ENCODE results near the gene TOMM34. TPM values are rescaled to one million over a fixed set of nuclear protein-coding genes. Genes with fewer than 3 reads are reported as not detected.

Gene TOMM34
- total RNA-seq, 4 donors from 2014 or later: 11.4 to 19.5 (median 16.7) TPM

DNA sequence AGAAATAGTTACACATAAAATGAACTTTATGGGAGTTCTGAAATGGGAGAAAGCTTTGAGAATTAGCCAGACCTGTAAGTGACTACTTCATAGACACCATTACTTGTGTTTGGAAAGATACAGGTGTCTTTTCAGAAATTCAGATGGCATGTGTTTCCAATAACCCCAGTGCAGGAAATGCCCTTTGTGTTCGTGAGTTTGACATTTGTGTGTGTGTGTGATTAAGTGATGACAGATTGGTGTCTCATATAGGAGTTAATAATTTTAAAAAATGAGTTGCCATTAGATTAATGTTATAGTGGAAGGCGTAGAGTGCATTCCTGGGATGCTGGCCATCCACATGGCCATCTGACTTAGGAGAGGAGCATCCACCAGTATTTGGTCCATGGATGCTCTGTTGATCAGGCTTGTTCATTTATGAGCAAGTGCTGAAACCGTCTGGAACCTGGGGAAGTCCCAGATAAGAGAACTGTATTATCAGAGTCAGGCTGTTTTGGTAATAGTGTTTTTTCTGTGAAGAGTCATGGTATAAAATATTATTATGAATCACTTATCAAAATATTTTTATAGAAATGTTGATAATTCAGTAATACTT is 9.2 kb upstream of the TOMM34 start:
- Histone ChIP-seq H3K27ac (peak overlapping the region in 3 of 4 donors; percentile 33 to 91 (median 57)), H3K4me3 (peak overlapping the region in 1 of 4 donors; percentile 79), H3K36me3 (peaks cover 2 to 24% (median 9%) of the 10 kb centered on the region in 3 donors), H3K4me1 (peaks cover 9 to 55% (median 11%) of the 10 kb centered on the region in 3 donors), H3K9me3 (no peaks in the 10 kb centered on the region), H3K27me3 (no peaks in the 10 kb centered on the region)
- TF ChIP-seq CTCF (IDR thresholded peaks at IDR 0.05): no peak
- TF ChIP-seq POLR2A (IDR thresholded peaks at IDR 0.05): no peak
- 33 to 42% methylated on average over 3 of the region's 3 CpGs for WGBS, 2 donors
- DNase-seq: no peak
- intact Hi-C loops (cut with DNase I): no loop called here

DNA sequence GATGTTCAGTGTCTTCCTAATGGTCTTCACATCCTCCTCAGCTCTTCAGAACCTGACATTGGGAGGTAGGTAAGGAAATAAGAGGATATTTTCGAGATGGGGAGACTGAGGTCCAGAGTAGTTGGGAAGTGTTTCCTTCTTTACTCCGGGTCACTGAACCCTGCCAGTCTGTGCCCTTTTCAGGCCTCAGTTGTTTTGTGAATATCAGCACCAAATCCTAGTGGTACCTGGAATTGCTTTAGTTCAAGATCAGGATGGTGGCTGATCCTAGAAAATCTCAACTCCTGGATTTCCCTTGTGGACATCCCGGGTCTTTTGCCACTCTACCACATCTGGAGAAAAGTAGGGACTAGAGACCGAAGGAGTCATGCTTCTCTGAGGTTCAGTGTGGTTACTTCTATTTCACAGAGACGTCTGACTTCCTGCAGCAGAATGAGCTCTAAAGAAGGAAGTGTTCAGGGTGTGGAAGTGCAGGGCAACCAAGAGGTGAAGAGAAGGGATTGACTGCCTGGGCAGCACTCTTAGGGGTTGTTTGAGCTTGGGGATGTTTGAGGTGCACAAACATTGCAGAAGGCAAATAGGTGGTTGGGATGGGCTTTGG is 7.1 kb upstream of the TOMM34 start:
- no peaks in the 10 kb centered on the region for H3K9me3 ChIP-seq
- no peaks in the 10 kb centered on the region for H3K27me3 ChIP-seq
- H3K4me3 ChIP-seq: peak overlapping the region; percentile 79 to 96 (median 84)
- H3K36me3 ChIP-seq: peaks cover 0 to 4% (median 0%) of the 10 kb centered on the region in 3 donors
- intact Hi-C loops (cut with DNase I): no loop called here
- TF ChIP-seq CTCF (IDR thresholded peaks at IDR 0.05) (no peak), POLR2A (IDR thresholded peaks at IDR 0.05) (peak in 2 of 4 donors; percentile 21 to 67)
- 30% methylated on average over 5 of the region's 5 CpGs for WGBS, 2 donors
- peak overlapping the region; percentile 84 to 91 (median 88) for H3K27ac ChIP-seq
- H3K4me1 ChIP-seq: peaks cover 9 to 55% (median 11%) of the 10 kb centered on the region in 3 donors
- no peak for DNase-seq

GRCh38 chr20:44966030-44966961 is 6.1 kb upstream of the TOMM34 start, which contains the start of gene STK4:
TSS of gene STK4 (plus strand) at chr20:44966512. CDS start at chr20:44966569, 57 bp downstream.
- WGBS, 2 donors: 1 to 2% methylated on average over 22 to 26 of the region's 68 CpGs
- peaks cover 9 to 55% (median 11%) of the 10 kb centered on the region in 3 donors for H3K4me1 ChIP-seq
- no peaks in the 10 kb centered on the region for H3K9me3 ChIP-seq
- no peaks in the 10 kb centered on the region for H3K36me3 ChIP-seq
- DNase-seq: peak; percentile 70
- TF ChIP-seq POLR2A (IDR thresholded peaks at IDR 0.05) (peak in 3 of 4 donors; percentile 60 to 96 (median 85)), CTCF (IDR thresholded peaks at IDR 0.05) (peak in 5 of 6 experiments; percentile 37 to 71 (median 52))
- intact Hi-C loops (cut with DNase I): no loop called here
- peak within 1 kb of the TSS; percentile 84 to 91 (median 88) for H3K27ac ChIP-seq
- H3K4me3 ChIP-seq: peak within 1 kb of the TSS; percentile 79 to 96 (median 84)
- H3K27me3 ChIP-seq: no peaks in the 10 kb centered on the region

DNA sequence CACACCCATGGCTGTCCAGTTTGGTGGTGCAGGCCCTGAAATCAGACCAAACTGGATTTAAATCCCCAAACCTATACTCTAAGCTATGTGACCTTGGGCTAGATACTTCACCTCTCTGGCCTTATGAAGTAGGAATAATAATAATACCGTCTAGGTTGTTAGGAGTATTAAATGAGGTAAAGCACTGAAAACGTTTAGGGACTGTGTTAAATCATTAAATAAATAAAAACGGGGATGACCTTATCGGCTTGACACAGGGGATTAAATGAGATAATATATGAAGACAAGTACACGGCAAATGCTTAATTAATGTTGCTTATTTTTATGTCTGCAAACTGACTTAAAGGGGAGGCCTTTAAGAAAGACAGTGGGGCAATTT is 5.4 kb upstream of the TOMM34 start:
- no peaks in the 10 kb centered on the region for H3K36me3 ChIP-seq
- peak overlapping the region; percentile 84 to 91 (median 88) for H3K27ac ChIP-seq
- 26 to 38% methylated on average over 5 of the region's 5 CpGs for WGBS, 2 donors
- H3K4me3 ChIP-seq: peak overlapping the region; percentile 79 to 96 (median 84)
- no peaks in the 10 kb centered on the region for H3K9me3 ChIP-seq
- no peaks in the 10 kb centered on the region for H3K27me3 ChIP-seq
- no peak for DNase-seq
- H3K4me1 ChIP-seq: peaks cover 10 to 55% (median 11%) of the 10 kb centered on the region in 3 donors
- TF ChIP-seq POLR2A (IDR thresholded peaks at IDR 0.05) (no peak), CTCF (IDR thresholded peaks at IDR 0.05) (no peak)
- intact Hi-C loops (cut with DNase I): no loop called here
